HG03139 (cell line): ENCODE results near the gene CNPPD1.
A peak's percentile ranks its signal among the peaks of the same experiment; 100 is the strongest.

Source experiments
- ATAC-seq: cut with Tn5 transposase; IDR thresholded peaks from one replicate; pipeline ENCODE4 v1.9.1; 2021; ENCODE audit not compliant: unreplicated experiment

CNPPD1 gene

DNA sequence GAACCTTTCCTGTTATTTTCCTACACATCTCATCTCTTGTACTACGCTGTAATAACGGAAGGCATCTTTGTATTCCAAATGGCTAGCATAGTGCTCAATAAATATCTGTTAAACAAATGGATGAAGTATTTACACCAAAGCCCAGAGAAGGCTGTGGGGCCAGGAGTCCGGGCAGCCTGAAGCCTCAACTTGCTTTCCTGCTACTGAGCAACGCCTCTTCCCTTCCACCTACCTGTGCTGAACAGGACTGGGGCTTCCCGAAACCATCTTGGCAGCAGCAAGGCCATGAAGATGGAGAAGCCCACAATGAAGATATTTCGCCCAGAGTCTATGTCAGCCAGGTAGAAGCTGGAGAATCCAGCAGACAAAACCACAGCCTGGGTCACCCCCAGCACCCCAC lies 13.6 kb downstream of the CNPPD1 start:
- ATAC-seq = no peak

DNA sequence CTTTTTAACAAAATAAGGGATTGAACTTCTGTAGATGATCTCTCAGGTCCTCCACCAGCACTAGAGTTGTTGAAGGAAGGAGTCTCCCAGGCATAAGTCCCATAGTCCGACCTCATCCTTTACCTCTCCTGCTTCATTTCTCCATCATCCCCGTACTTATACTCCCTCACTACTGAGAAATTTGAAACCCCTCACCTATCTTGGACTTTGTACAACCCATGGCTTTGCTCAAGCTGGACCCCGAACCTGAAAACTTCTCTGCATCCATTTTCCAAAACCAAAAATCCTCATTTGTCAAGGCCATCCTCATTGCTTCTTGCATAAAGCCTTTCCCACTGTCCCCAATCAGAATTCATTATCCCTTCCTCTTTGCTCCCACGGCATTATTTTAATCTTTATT lies 15.6 kb downstream of the CNPPD1 start:
- ATAC-seq = no peak

DNA sequence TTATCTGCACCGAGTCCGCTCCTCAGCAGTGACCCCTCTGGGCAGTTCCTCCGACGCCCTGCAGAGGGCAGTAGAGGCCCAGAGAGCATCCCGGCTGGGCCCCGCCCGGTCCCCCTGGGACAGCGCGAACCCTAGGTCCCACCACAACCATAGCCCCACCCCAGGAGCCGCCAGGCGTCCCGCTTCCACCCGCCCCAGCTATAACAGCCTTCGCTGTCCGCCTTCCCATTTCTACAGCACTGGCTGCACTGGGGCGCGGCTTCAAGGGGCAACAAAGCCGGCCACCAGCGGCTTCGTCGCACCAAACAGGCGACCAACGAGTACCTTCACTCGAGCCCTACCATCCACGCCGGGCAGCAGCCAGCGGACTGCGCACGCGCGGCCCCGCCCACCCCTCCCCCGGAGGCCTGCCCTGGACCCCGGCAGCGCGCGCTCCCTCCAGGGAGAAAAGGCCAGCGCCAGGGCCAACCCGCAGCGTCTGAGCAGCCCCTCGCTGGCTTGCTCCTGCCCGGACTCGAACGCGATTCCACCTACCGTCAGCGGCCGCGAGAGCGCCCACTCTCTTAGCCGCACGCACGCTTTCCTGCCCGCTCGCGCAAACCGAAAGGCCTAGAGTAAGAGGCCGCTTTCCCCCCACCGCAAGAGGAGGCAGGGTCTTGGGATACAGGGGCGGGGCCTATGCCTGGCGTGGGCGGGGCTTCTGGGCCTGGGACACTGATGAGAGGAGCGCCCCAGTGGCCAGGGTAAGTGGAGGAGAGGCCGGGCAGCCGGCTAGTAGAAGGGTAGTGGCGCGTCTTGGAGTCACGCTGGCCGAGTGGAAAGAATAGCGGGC lies 16.3 kb downstream of the CNPPD1 start, which contains the start of gene NHEJ1:
TSS of gene NHEJ1 (minus strand) at position 630 of the 832 bp plus-strand sequence. CDS start 2,453 bp downstream, outside the sequence.
- ATAC-seq = peak; percentile 83

DNA sequence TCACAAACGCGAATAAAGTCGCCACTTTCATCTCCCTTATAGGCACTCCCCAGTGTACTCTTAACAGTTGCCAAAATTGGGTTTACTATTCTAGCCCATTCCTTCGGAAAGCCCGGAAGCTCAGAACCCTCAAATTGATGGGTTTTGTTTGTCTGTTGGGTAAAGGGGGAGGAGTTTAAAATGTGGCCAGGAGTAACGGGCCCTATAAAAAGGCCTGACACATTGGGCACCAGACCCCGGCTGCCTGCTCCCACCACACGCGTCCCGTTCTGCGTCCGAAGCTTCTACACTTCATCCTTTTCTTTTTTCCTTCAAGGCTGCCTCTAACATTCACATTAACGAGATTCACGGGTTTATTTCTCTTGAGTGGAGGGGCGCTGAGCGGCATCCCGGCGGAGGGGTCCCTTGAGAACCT lies 16.9 kb downstream of the CNPPD1 start:
- peak; percentile 5 for ATAC-seq

DNA sequence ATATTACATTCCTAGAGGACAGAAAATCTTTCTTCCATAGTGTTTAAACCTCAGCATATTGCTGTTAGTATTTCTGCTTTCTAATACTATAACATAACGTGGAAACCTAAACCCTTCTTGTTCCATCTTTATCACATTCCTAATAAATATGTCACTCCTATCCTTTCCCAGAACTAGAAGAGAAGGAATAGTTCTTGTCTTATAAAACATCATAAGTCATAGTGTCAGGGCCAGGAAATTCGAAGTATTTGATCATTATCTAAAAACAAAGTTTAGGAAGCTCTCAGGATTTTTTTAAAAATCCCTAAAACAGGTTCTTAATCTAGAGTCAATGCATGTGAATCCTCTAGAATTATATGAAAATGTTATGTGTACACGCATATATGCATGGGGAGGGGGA lies 18.1 kb downstream of the CNPPD1 start:
- no peak for ATAC-seq

DNA sequence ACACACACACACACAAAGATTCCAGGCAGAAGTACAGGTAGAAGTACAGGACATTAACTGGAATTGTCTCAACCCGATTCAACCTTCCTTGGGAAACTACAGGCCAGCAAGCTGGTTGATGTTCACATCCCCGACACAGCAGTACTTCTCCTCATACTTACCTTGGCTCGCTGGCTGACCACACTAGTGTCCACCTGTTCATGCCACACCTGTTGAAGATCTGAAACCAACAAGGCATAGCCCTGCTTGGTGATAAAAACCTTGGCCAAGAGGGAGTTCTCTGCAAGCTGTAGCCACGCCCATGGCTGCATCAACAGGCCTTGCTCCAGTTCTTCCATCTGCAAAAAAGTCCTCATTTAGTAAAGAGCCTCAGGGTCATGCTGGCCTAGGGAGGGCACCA lies 18.7 kb downstream of the CNPPD1 start:
- no peak for ATAC-seq

DNA sequence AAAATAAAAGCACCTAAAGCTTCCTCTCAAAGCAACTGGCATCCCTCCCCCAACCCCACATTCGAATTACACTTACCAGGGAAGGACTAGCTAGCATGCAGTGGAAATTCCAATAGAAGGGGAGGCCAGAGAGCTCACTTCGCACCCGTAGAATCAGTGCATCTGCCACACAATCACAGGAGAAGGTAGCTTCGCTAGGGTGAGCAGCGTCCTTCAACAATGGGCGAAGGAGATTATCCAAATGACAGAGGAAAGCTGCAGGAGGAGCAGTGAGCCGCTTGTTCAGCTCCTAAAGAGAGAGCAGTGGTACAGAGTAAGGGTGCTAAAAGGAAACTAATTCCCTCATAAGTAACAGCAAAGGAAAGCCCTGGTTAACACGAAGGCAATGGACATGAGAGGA lies 19.3 kb downstream of the CNPPD1 start:
- no peak for ATAC-seq

DNA sequence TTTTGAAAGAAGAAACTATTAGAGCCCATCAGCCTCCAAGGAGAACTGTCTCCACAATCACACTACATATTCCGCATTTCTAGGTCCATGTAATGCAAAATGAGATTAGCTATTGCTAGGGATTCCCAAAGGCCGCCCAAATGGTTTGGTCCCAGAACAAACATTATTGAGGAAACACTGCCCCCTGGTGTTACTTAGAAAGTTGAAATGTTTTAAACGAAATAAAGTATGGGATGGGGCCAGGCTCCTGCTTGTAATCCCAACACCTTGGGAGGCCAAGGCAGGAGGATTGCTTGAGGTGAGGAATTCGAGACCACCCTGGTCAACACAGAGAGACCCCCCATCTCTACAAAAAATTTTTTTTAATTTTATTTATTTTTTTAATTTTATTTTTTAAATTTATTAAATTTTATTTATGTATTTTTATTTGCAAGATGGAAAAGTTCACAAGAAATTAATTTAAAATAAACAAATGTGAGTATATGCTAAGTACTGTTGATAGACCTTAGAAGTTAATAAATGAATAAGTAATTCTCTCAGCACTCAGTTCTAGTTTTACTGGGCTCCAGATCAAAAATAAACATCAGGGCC lies 21.6 kb downstream of the CNPPD1 start:
- no peak for ATAC-seq

DNA sequence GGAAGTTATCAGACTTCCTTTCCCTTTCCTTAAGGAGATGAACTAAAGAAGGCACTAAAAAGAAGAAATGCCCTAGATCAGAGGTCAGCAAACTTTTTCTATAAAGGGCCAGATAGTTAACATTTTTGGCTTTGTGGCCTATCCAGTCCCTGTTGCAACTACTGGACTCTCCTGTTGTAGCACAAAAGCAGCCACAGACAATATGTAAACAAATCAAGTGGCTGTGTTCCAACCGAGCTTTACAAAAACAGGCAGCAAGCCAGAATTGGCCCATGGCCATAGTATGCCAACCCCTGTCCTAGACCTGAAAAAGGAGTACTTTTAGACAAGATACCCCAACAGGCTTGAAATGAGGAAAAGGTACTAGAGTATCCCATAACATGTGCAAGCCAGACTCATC lies 27.1 kb downstream of the CNPPD1 start:
- no peak for ATAC-seq

DNA sequence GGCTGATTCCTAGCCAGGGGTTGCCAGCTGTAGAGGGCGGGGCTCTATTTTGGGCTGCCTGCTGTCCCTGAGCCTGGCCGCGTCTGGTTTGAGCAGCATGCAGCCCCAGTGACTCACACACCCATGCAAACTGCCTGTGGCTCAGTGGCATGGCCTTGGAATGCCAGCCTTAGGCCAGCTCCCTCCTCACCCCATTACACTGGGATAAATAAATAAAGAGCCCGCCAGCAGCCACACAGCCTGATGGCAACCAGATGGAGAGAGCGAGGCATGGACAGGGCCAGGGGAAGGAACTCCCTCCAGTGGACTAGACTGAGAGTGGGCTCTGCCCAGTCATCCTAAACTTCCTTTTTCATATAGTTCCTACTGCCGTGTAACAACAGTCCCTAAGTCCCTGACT lies 34.4 kb downstream of the CNPPD1 start:
- ATAC-seq = no peak

DNA sequence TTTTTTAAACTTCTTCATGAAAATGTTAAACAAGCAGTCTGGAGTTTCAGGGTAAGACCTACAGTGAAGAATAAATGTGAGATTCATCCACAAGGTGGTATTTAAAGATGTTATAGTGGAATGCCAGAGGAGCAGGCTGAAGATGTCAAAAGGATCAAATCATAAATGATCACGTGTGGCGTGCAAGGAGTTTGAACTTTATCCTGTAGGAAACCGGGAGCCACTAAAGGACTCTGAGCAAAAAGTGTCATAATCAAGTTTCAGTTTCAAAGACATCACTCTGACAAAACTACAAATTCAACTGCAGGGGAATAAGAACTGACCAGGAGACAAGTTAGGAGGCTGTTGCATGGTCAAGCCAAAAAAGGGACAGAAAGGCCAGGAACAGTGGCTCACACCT lies 36.0 kb downstream of the CNPPD1 start:
- ATAC-seq = no peak

DNA sequence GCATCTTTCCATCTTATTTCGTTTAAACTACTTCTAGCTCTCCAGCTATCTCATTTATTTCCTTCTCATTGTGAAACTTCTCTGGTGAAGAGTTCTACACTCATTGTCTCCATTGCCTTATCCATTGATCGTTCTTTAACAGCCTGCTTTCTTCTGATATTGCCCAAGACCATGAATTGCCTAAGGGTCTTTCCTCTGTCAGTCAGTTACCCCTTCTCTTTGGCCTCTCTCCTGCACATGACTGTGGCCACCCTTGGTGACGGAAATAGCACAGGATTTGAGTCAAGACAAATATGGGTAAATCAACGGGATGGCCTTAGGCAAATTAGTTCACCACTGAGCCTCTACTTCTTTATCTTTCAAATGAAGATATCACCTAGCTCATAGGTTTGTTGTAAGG lies 42.7 kb downstream of the CNPPD1 start:
- ATAC-seq = no peak

DNA sequence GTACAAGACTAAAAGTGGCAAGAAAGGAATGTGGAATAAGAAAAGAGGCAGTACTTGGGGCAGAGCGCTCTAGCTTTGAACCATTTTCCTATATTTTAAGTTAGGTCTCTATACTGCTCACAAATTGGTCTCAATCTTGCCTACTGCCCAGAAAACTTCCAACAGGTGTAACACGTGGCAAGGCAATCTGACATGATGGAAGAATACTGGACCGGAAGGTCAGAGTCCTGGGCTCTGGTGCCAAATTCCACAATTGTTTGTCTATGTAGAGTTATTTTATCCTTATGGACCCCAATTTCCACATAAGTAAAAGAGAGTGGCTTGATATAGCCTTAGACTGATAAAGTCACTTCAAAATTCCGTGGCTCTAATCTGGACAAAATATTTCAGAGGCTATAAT lies 45.0 kb downstream of the CNPPD1 start:
- no peak for ATAC-seq

DNA sequence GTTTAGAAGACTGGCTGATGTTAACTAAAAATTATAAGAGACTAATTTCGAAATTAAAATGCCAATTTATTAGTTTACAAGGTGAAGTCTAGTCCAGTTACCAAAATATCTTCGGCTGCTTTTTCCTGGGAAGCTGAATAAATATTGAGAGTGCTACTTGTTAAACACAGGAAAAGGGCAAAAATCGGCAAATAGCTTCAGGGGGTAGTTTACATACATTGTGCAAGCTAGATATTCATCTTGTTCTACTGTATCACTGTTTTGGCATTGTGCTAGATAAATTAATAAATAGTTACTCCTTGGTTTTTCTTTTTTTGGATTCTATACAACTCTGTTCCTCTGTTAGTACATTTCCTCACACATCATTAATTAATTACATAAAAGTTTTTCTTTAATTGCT lies 45.4 kb downstream of the CNPPD1 start:
- no peak for ATAC-seq

DNA sequence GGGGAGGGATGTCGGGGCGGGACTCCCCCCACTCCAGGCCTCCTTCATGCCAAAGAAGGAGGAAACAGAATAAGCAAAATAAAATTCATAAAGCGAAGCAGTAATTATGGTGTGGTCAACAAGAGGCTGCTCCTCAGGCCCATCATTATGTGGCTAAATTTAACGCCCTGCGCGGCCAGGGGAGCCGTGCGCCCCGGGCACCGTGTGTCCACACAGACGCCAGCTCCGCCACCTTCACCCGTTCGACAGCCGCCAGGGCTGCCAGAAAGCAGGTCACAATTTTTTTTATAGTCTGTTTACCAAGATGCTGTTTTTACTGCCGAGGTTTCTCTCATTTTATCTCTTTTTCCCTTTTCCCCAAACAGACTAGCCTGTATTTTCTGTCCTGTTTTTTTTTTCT lies 47.1 kb downstream of the CNPPD1 start:
- ATAC-seq = no peak

DNA sequence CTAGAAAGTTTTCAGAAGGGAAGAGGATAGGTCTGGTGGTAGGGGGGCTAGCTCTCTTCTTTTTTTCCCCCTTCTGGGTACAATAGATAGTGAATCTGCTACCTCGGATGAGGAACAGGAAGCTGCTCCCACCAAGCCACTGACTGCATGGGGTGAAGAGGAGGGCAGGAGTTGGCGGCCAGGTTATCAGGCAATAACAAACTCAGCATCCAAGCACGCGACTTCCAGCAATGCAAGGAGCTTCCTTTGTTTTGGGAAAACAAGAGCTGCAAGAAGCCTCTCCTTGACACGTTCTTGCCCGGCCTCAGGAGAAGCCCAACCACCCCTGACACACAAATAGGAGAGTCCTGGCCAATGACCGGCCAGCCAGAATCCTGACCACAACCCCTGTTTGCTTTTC lies 48.3 kb downstream of the CNPPD1 start:
- no peak for ATAC-seq

DNA sequence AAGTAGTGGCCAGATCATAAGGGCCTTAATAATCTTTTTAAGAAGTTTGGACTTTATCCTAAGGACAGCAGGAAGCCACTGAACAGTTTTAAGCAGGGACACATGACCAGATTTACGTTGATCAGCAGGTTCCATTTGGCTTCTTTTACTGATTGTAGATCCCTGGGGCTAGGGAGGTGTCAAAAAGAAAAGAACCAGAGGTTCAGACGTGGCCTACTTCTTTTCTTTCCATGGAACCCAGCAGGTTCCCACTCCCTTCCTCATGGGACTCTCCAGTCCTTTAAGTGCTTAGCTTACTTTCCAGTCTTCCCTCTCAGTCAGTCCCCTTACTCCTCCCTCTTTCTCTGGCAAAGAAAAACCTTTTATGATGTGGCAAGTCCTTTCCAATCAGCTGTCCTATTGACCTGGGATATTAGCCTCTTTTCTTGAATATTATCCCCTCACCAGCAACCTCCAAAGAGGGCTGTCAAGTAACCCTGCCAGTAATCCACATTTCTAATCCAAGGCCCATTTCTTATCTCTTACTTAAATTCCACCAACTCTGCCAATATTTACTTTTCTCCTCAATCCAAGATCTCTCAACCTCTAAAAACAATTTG lies 49.6 kb downstream of the CNPPD1 start:
- no peak for ATAC-seq

DNA sequence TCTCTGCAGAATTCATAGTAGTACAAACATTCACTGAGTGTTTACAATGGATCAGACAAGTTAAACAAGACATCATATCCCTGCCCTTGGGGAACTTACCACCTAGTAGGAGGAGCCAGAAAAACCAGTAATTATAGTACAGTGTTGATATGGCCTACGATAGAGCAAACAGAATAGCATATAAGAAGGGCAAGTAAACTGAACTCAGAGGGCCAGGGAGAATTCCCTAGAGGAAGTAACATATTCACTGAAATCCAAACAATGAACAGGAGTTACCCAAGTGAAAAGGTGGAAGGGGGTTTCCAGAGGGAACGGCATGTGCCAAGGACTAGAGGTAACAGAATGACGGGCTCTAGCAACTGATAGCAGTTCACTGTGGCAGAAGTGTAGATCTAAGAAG lies 50.2 kb downstream of the CNPPD1 start:
- ATAC-seq = no peak

DNA sequence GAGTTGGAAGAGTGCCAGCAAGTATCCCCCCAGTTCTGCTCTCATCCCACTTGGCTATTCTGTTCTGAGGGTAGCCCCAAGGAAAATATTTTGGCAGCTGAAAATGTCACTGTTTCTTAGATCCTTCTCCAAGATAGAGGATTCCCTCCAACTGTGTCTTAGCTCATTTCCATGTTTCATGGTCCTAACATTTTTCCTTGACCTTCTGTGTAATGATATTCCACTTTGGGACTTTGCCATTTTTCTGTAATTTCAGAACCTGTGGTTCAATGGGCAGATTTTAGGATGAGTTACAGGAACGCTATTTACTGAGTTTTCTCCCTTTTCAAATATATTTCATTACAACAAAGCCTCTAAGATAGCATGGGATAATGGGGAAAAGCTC lies 50.8 kb downstream of the CNPPD1 start:
- ATAC-seq = no peak

DNA sequence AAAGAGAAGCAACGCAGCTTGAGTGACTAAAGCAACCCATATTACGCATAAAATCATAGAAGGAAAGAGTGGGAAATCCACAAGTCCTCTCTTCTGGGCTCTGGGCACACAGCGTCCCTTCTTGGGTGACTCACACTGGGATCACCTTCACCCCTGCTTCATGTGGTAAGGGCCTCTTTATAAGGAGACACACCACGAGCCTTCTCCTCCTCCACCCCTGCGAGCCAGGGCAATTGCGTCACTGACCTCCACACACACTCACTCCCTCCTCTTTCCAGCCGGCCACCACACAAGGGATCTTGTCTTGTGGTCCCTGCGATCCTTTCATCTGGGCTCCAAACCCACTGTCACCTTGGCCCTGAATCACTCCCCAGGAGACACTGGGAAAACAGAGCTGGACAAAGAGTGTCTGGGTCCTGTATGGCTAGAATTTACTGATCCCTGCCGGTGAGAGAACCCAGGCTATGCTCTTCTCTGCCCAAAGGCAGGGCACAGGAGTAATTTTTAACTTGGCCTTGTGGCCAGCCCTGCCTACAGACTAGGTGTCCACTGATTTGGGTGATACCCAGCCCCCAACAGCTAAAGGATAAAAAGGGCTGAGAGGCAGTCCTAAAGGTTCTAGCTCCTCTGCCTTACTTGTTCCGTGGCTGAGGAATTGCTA lies 51.4 kb downstream of the CNPPD1 start:
- no peak for ATAC-seq

DNA sequence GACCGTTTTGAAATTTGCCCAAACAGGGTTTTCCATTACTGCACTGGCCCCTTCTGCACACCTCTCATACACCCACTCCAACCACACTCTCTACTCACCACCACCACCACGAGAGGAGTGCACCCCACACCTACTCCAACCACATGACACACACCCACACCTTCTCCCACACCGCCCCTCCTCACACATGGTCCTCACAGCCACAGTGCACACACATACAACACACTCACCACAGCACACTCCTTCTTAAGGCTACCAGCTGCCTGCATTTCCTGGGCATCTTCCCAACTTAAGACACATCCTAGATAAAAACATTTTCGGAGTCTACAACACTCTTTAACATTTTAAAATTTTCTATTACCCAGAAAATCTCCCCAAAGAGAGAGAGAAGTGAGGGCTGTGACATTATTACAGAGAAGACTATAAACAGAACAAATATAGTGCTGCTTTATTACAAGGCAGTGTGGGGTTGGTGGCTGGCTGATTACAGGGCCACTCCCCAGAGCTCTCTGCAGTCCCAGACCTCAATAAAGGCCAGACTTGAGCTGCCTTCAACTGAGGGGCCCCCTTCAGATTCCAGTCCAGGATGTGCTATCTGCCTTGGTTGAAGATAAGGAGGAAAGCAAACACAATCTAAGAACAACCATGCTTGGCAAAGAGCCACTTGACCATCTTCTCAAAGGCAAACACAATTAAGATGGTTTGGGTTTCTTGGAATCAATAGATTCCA lies 52.2 kb downstream of the CNPPD1 start:
- no peak for ATAC-seq
